T-helper 22 cell (primary cell): ENCODE data around the gene CCDC34.
"Not testable (repeated sequence)": the region's sequence is repeated elsewhere in the genome, so short reads cannot be mapped to it uniquely, and the experiment has no call there.

Experiments
- DNase-seq: peaks from one replicate; pipeline ENCODE4 v3.0.0-alpha.2; 2020; ENCODE audit warnings: low read depth

Gene CCDC34

DNA sequence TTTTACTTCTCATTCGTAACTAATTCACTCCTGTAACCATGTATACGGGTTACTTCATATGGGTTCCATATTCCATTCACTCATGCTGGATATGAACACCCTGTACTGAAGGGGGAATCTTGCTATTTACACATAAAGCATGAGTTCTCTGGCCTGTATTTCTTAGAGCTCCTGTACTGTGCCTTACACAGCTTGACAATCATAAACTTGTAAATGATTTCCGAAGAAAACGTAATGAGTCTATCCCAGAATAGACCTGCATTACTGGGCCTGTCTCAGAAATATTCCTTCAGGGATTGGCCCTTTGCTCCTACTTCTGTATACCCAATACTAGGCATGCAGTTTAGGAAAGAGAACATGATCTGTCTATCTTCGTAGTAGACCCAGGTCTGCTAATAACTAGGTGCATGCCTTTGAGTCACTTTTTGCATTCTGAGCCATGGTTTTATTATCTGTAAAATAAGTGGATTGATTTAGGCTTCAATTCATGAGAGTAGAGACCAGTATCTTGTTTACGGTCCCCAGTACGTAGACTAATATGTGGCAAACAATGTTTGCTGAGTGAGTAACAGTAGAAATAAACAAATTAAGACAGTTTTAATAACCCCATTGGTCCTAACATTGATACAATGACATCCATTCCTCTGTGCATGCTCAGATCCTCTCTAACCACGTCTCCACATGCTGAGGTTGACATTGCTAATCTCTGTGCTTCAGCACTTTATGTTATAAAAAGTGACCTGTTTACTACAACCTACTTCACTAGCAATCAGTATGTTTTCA, 1.2 kb downstream of the CCDC34 start:
- no peak for DNase-seq

DNA sequence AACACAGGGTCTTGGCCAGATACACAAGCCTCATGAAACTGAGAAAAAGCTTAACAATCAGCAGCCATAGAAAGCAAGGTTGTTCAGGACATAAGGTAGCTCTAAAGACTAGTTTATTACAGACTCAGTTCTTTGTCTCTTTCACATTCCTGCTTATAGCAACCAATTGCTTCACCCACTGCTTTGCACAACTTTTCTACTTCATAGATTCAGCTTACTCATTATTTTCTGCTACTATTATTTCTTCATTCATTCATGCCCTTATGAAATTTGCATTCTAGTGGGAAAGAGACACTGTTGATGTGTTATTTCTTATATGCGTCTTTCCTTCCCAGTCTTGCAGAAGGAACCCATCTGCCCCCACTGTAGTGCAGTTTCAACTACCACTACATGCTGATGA, 4.7 kb downstream of the CCDC34 start:
- no peak for DNase-seq

DNA sequence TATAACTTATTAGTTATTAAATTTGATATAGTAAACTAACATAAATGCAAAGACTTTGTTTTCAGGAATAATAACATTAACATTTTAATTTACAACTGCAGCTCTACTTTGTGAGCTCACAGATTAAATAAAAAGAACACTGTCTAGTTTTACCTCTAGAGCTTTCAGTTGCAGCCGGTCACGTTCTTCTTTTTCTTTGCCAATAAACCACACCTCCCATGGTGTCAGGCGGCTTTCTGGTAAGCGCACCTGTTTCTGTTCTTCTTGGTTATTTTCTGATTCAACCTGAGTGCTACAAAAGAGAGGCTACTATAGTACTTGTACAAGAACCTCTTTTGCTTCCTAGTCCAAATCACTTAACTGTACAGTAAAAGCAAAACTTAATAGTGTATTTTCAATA, 5.8 kb downstream of the CCDC34 start:
- no peak for DNase-seq

DNA sequence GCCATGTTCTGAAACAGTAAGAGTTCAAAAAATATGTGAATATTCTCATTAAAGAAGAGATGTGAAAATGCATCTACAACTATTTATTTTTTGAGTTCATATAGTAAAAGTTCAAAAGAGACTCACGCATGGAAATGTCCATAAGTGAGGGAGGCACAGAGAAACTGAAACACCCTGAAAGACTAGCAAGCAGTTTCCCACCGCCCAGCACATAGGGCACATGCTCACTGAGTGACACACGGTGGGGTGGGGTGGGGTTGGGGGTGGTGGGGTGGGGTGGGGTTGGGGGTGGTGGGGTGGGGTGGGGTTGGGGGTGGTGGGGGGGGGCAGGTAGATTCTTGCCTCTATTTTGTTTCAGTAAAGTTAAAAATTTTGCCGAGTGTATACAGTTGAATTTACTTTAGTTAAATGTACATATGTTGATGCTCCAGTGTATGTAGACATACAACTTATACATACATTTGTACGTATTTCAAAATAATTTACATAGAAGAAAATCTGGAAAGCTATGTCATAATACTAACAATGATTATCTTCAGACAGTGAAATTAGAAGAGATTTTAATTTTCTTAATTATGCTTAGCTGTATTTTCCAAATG, 6.3 kb downstream of the CCDC34 start:
- DNase-seq, result no peak

DNA sequence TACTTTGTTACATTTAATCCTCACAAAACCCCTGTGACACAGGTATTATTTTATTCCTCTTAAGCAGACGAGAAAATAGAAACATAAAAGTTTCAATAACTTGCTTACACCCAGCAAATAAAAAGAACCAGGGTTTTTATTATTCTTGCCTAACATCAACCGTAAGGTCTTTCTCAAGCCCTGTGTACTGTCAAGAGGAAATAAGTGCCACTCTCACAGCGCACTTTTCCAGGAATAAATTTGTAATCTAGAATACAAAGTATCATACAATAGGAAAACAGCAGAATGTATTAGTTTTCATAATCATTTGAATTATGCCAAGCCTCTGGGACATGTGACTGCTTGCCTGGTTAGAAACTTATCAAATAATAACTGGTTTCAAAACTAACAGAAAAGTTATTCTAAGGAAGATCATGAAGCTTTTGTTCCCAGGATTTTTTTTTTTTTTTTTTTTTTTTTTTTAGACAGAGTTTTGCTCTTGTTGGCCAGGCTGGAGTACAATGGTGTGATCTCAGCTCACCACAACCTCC, 7.4 kb downstream of the CCDC34 start:
- no peak for DNase-seq

DNA sequence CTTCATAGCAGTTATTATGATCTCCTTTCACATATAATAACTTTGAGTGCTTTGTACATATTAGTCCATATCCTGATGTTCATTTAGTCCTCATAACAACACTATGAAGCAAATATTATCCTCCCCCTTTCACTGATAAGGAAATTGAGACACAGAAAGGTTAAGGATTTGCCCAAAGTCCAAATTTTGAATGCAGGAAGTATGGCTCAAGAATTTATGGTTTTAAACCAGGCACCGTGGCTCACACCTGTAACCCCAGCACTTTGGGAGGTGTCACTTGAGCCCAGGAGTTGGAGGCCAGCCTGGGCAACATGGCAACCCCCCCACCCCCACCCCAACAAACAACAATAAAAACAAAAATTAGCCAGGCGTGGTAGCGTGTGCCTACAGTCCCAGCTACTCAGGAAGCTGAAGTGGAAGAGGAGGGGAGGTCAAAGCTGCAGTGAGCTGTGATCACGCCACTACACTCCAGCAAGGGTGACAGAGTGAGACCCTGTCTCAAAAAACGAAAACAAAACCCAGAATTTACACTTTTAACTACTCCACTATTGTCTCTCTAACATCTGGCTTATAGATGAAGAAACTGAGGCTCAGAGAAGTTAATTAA, 8.6 kb downstream of the CCDC34 start:
- no peak for DNase-seq

DNA sequence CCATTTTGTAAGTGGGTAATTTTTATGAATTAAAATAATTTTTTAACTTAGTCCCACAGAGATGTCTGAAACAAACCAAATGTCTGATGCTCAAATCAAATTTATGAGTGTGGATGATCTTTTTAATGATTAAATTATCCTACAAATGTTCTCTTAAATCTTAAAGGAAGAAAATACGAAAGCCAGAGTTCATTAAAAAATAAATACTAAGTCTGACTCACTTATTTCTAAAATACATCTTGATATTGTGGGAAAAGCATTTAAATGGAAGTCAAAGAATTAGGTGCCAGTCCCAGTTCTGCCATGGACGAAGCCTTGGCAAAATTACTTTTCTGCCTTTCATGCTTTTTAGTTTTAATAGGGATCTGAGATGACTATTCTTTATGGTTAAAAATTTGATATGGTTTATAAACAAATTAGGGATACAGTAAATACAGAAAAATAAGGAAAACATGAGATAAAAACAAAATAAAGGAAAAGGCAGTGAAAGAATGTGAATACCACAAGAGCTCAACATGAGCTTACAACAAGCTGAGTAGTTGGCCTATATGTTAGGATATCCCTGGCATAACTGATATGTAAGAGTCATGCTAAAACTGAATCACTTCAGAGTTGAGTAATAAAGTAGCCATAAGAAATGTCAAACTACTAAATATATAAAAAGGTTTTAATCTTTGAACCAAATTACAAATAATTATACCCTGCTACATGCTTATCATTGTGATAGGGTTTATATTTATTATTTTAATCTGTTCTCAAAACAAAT, 9.2 kb downstream of the CCDC34 start:
- no peak for DNase-seq

DNA sequence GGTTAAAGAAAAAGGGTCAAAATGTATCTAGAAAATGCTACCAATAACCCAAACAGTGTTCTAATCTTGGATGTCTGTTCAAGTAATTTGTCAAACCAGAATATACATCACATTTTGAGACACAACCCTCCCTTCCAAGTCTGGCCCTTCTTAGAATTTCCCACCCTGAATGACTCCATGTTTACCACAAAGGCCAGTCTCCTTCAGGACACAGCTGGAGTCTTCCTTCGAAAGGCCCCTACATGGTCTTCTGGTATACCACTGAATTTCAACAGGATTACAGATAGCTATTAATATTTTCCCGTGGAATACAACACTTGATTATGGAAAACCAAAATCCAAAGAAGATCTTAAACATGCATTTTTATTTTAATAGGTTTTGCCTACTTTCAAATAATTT, 10.2 kb downstream of the CCDC34 start:
- DNase-seq, result no peak

DNA sequence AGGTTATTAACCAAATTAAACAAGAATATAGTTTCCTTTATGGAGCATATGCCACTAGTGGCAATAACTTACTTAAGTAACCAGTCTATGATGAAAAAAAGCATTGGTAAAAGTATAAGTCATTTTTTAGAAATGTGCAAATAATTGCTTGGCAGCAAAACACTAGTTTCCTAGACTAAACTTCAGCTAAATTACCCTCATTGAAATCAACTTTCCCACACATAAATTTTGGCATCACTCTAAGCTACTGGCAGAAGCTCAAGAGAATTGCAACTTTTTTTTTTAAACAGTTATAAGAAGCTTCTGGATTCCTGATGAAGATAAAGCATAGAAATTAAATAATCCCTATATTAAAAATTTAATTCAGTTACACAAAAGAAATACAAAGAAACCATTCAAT, 12.5 kb downstream of the CCDC34 start:
- no peak for DNase-seq

DNA sequence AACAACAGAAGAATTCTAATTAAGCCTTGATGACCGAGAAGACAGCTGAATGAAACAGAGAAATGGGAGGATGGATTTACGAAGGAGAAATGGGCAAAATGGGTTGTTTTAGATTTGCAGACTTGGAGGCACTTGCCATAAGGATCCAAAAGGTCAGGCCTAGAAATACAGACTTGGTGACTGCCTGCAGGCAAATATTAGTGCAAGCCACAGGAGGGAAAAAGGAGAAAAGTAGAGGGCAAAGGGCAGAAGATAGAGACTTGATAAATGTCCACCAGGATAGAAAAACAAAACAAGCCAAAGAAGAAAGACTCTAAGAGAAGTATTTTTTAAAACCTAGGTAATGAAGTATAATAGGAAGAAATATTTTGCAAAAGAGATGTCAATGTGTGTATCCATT, 13.1 kb downstream of the CCDC34 start:
- DNase-seq, result no peak

DNA sequence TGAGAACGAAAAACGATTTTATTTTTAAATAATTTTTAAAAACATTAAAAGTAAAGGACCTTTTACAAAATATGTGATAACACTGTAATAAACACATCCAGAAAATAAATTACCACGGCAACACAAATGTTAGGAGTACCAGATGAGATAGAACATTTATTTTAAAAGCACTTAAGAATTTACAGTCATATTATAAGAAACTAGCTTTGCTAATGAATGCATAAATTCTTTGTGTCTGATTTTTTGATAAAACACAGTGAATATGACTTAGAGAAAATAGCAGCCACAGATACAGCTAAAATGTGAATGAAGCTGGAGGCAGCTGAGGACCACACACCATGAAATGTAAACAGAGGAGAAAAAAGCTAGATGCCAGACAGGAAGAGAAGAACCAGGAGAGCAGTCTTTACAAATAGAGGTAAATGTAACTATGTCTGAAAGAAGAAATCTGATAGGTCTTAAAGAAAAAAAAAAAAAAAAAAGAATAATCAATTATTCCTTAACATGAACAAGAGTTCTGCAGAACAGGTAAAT, 14.6 kb downstream of the CCDC34 start:
- DNase-seq, result no peak

DNA sequence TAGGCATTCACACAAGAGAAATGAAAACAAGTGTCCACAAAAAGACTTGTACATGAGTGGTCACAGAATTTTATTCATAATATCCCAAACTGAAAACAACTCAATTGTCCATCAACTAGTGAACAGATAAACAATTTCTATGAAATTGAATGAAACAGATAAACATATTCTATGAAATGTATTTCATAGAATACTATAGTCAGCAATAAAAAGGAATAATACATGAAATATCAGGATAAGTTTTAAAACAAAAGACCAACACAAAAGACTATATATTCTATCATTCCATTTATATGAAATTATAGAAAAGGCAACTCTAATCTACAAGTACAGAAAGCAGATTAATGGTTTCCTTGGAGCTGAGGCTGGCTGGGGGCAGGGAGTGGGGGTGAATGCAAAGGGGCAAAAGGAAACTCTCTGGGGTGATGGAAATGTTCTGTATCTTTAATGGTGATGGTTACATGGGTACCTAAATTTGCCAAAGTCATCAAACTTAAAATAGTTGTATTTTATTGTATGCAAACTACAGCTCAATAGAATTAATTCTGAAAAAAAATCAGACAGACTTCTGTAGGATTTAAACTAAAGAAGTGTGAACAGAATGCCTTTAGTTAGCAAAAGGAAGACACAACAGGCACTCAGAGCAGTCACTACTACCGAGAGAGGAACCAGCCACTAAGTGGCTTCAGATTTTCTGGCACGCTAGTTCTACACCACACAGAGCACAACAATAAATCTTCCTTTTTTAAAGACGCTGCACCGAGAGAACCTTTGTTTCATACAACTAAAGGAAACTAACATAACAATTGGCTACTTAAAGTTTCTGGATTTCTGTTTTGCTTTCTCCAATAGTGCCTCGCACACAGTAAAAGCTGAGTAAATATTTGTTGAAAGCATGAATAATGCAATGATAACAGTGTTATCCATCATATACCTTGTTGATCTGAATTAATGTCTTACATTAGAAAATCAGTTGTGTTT, 15.4 kb downstream of the CCDC34 start:
- DNase-seq, result no peak

DNA sequence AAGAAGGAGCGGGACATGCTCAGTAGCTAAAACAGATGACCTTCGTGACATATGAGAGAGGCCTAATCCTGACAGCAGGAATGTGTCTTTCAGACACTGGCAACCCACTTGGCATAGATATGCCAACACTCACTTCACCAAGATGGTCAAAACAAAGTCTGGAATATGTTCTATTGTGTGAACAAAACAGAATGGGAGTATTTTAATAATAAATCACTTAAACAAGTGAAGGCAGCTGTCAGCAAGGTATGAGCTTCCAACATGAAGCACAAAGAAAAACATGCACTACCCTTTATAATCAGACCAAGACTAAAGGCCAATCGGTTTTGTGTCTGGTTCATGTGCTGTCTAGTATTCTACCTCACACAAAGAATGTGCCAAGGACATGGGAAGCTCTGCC, 23.1 kb downstream of the CCDC34 start:
- no peak for DNase-seq

DNA sequence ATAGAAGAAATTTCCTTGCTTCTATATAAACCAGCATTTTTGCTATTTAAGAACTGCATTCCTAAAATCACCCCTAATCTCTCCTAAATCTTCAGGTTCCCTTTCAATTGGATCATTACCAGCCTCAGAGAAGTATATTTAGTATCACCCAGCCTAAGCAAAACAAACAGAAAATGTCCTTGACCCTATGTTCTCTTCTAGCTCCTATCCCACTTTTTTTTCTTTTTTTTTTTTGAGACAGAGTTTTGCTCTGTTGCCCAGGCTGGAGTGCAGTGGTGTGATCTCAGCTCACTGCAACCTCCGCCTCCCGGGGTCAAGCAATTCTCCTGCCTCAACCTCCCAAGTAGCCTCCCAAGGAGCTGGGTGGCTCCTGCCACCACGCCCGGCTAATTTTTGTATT, 28.3 kb downstream of the CCDC34 start:
- DNase-seq, result not testable (repeated sequence)

DNA sequence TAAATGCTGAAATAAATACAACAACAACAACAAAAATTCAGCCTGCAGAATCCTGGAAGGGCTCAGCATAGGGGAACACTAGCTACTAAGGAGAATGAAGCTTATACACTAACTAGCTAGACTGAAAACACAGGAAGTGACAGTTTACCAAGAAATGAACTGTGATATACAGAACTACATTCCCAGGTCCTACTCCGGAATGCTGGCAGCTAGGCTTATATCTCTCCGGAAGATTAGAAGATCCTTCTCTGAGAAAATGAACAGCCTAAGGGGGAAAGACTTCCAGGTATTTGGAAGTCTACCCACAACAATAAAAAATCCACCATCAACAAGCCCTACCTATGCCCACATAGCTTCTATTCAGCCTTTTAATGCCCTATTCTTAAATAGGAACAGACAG, 31.0 kb downstream of the CCDC34 start:
- no peak for DNase-seq

DNA sequence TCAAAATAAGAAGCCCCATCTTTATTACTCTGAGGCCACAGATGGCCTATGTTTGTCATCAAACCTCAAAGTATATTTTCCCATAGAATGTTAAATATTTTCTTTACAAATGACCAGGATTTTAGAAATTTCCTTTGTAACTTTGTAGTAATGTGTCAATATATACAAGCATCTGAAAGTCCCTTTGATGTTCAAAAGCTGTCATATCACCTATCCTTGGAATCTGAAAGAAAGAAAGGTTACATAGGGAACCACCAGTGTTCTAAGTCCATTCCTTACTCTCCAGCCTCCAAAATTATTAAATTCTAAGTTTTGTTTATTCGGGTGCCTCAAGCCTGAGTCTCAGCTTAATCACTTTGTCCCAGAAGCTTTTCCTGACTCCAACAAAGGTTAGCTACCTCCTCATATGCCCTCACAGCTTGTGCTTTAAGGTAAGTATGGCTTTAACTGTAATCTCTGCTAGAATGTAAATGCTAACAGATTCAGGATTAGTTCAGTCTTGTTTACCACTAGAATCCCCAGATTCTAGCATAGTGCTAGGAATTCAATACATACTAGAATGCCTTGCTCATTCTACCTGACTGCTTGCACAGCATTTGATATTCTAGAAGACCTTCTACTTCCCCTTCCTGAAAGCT, 32.3 kb downstream of the CCDC34 start:
- no peak for DNase-seq

DNA sequence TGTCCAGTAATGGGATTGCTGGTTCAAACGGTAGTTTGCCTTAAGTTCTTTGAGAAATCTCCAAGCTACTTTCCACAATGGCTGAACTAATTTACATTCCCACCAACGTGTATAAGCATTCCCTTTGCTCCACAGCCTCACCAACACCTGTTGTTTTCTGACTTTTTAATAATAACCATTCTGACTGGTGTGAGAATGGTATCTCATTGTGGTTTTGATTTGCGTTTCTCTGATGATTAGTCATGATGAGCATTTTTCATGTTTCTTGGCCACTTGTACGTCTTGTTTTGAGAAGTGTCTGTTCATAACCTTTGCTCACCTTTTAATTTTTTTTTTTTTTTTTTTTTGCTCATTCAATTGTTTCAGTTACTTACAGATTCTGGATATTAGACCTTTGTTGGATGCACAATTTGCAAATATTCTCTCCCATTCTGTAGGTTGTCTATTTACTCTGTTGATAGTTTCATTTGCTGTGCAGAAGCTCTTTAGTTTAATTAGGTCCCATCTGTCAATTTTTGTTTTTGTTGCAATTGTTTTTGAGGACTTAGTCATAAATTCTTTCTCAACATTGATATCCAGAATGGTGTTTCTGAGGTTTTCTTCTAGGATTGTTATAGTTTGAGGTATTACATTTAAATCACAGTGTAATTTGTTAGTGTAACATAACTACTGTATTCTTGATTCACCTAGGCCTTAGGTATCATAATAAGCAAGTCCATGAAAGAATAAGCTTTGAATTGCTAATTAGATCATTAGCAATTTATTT, 33.0 kb downstream of the CCDC34 start:
- DNase-seq, result no peak

DNA sequence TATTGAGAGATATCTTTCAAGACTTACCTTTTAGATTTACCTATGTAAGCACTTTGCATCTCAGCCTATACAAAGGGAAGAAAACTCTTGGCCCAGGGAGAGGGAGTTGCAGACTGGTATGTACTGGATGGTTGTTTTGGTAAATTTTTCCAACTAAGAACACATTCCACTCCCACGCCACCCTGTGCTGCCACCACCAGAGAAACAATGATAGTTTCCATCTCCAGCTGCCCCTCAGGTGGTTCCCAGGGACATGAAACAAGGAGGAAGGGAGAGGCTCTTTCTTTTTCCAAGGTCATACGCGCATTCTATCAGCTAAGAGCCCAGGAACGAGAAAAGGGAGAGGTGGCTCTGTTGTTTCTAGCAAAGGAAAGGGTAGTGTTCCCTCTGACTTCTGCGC, 34.4 kb downstream of the CCDC34 start:
- no peak for DNase-seq

DNA sequence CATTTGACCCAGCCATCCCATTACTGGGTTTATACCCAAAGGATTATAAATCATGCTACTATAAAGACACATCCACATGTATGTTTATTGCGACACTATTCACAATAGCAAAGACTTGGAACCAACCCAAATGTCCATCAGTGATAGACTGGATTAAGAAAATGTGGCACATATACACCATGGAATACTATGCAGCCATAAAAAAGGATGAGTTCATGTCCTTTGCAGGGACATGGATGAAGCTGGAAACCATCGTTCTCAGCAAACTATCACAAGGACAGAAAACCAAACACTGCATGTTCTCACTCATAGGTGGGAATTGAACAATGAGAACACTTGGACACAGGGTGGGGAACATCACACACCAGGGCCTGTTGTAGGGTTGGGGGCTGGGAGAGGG, 36.0 kb downstream of the CCDC34 start:
- DNase-seq, result not testable (repeated sequence)

DNA sequence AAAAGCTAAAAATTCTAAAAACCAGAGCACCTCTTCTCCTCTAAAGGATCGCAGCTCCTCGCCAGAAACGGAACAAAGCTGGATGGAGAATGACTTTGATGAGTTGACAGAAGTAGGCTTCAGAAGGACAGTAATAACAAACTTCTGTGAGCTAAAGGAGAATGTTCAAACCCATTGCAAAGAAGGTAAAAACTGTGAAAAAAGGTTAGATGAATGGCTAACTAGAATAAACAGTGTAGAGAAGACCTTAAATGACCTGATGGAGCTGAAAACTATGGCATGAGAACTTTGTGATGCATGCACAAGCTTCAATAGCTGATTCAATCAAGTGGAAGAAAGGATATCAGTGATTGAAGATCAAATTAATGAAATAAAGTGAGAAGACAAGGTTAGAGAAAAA, 40.8 kb downstream of the CCDC34 start:
- not testable (repeated sequence) for DNase-seq
